Stimulated activated CD4-positive, alpha-beta T cell treated with anti-CD3 and anti-CD28 coated beads, Interleukin-15, amount 100 ng/mL, for 48 hours (primary cell): ENCODE measurements around the gene FAM53A.

ENCODE experiments used
- DNase-seq, 2 donors: peaks; one replicate each; pipeline ENCODE4 v3.0.0-alpha.2; 2020; ENCODE audit warnings: low read depth in 2 of 2

The FAM53A gene

GRCh38 chr4:1639299-1639868 is 44.7 kb downstream of the FAM53A start:
- DNase-seq = no peak

GRCh38 chr4:1638873-1639272 is 45.2 kb downstream of the FAM53A start:
- no peak for DNase-seq

GRCh38 chr4:1638272-1638598 is 45.9 kb downstream of the FAM53A start:
- DNase-seq = no peak

GRCh38 chr4:1637580-1638271 is 46.4 kb downstream of the FAM53A start:
- no peak for DNase-seq

- no peak for DNase-seq
These were observed 47.5 kb downstream of the FAM53A start for GRCh38 chr4:1636490-1637211.

GRCh38 chr4:1635464-1635863 is 48.6 kb downstream of the FAM53A start:
- no peak for DNase-seq

GRCh38 chr4:1633993-1634392 is 50.1 kb downstream of the FAM53A start:
- no peak for DNase-seq

GRCh38 chr4:1632109-1633104 is 51.7 kb downstream of the FAM53A start:
- DNase-seq = no peak

GRCh38 chr4:1631136-1631535 is 53.0 kb downstream of the FAM53A start:
- no peak for DNase-seq

GRCh38 chr4:1630266-1630665 is 53.8 kb downstream of the FAM53A start:
- no peak for DNase-seq

GRCh38 chr4:1629699-1630083 is 54.4 kb downstream of the FAM53A start:
- no peak for DNase-seq

- peak; percentile 35 to 54 for DNase-seq
These were observed 55.0 kb downstream of the FAM53A start for GRCh38 chr4:1628892-1629698.

- no peak for DNase-seq
These were observed 56.4 kb downstream of the FAM53A start for GRCh38 chr4:1627417-1628313.

GRCh38 chr4:1626941-1627340 is 57.2 kb downstream of the FAM53A start:
- DNase-seq = no peak

GRCh38 chr4:1626151-1626550 is 58.0 kb downstream of the FAM53A start:
- DNase-seq = no peak

GRCh38 chr4:1625600-1626138 is 58.4 kb downstream of the FAM53A start:
- no peak for DNase-seq

GRCh38 chr4:1624519-1624910 is 59.6 kb downstream of the FAM53A start:
- no peak for DNase-seq

GRCh38 chr4:1623821-1624518 is 60.1 kb downstream of the FAM53A start:
- no peak for DNase-seq

- DNase-seq = no peak
These were observed 60.7 kb downstream of the FAM53A start for GRCh38 chr4:1623400-1623799.
